Measurements from ENCODE around the gene SYTL2. TPM values are rescaled to one million over a fixed set of nuclear protein-coding genes. Genes with fewer than 3 reads are reported as not detected.

The SYTL2 gene
- total and polyA plus RNA-seq, 2 experiments from 2014 or later = 8.9 to 66.6 TPM

GRCh38 chr11:85724748-85725465, 86.0 kb downstream of the SYTL2 start:
- H3K9me3 ChIP-seq (ENCODE audit: low read depth) = no peaks in the 10 kb centered on the region
- no peak for TF ChIP-seq EZH2phosphoT487 (IDR thresholded peaks at IDR 0.05; ENCODE audit: low read depth, severe bottlenecking, unreplicated experiment)
- no peak for TF ChIP-seq CTCF (IDR thresholded peaks at IDR 0.05; ENCODE audit: poor library complexity)
- no peak for TF ChIP-seq EZH2 (IDR thresholded peaks at IDR 0.05; ENCODE audit: borderline replicate concordance)
- no peaks in the 10 kb centered on the region for H3K9me2 ChIP-seq (replicated peaks; ENCODE audit: insufficient read depth)
- WGBS (ENCODE audit: low lambda C conversion rate, missing lambda C conversion rate) = 80% methylated on average over 6 of the region's 6 CpGs
- no peaks in the 10 kb centered on the region for H3K4me1 ChIP-seq (ENCODE audit: insufficient read depth)
- no peak overlapping the region for H3K4me3 ChIP-seq
- H3K27me3 ChIP-seq = no peaks in the 10 kb centered on the region
- H3K27ac ChIP-seq = no peak overlapping the region
- no peak overlapping the region for H2AFZ ChIP-seq
- H3K79me2 ChIP-seq = no peaks in the 10 kb centered on the region
- DNase-seq (ENCODE audit: low spot score) = no peak
- H3K4me2 ChIP-seq = no peak overlapping the region
- H3K36me3 ChIP-seq (replicated peaks; ENCODE audit: insufficient read depth, low read depth) = no peaks in the 10 kb centered on the region
- H4K20me1 ChIP-seq (ENCODE audit: insufficient read depth, poor library complexity, severe bottlenecking) = no peaks in the 10 kb centered on the region

GRCh38 chr11:85723088-85723487, 87.9 kb downstream of the SYTL2 start:
- no peaks in the 10 kb centered on the region for H3K9me2 ChIP-seq (replicated peaks; ENCODE audit: insufficient read depth)

DNA sequence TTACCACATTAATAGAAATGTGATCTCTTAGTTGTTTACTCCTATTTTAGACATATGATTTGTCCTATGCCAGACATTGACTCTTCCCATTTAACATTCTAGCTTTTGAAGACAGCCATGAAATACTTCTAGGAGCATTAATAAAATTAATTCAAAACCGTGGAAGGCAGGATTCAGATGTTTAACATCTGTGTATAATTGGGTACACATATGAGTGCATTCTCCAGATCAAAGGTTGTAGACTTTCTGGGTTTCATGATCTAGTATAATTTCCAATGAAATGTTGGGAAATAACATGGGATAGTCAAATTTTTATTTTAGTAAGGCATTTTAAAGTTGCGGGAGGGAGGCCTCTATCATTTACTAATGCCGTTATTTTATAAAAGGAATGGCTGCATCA, 89.8 kb downstream of the SYTL2 start:
- Histone ChIP-seq H3K9me3 (ENCODE audit: low read depth) (no peaks in the 10 kb centered on the region), H3K4me1 (ENCODE audit: insufficient read depth) (no peaks in the 10 kb centered on the region), H3K79me2 (no peaks in the 10 kb centered on the region), H3K36me3 (replicated peaks; ENCODE audit: insufficient read depth, low read depth) (no peaks in the 10 kb centered on the region), H3K9me2 (replicated peaks; ENCODE audit: insufficient read depth) (no peaks in the 10 kb centered on the region), H3K4me2 (no peak overlapping the region), H3K4me3 (no peak overlapping the region), H4K20me1 (ENCODE audit: insufficient read depth, poor library complexity, severe bottlenecking) (no peaks in the 10 kb centered on the region), H3K27me3 (no peaks in the 10 kb centered on the region), H3K27ac (no peak overlapping the region), H2AFZ (no peak overlapping the region)
- TF ChIP-seq EZH2 (IDR thresholded peaks at IDR 0.05; ENCODE audit: borderline replicate concordance) (no peak), CTCF (IDR thresholded peaks at IDR 0.05; ENCODE audit: poor library complexity) (no peak), EZH2phosphoT487 (IDR thresholded peaks at IDR 0.05; ENCODE audit: low read depth, severe bottlenecking, unreplicated experiment) (no peak)
- whole genome bisulfite sequencing (ENCODE audit: low lambda C conversion rate, missing lambda C conversion rate) = 76% methylated on average over 3 of the region's 3 CpGs
- DNase-seq (ENCODE audit: low spot score) = no peak

More at GRCh38 chr11:85723088-85723487, 87.9 kb downstream of the SYTL2 start:
- H2AFZ ChIP-seq = no peak overlapping the region
- no peaks in the 10 kb centered on the region for H4K20me1 ChIP-seq (ENCODE audit: insufficient read depth, poor library complexity, severe bottlenecking)
- no peaks in the 10 kb centered on the region for H3K79me2 ChIP-seq
- H3K4me1 ChIP-seq (ENCODE audit: insufficient read depth) = no peaks in the 10 kb centered on the region
- TF ChIP-seq EZH2phosphoT487 (IDR thresholded peaks at IDR 0.05; ENCODE audit: low read depth, severe bottlenecking, unreplicated experiment) = no peak
- no peak for TF ChIP-seq EZH2 (IDR thresholded peaks at IDR 0.05; ENCODE audit: borderline replicate concordance)
- TF ChIP-seq CTCF (IDR thresholded peaks at IDR 0.05; ENCODE audit: poor library complexity) = no peak
- H3K9me3 ChIP-seq (ENCODE audit: low read depth) = no peaks in the 10 kb centered on the region
- 89% methylated on average over 5 of the region's 5 CpGs for WGBS (ENCODE audit: low lambda C conversion rate, missing lambda C conversion rate)
- no peaks in the 10 kb centered on the region for H3K27me3 ChIP-seq
- H3K27ac ChIP-seq = no peak overlapping the region
- no peak overlapping the region for H3K4me3 ChIP-seq
- no peak overlapping the region for H3K4me2 ChIP-seq
- H3K36me3 ChIP-seq (replicated peaks; ENCODE audit: insufficient read depth, low read depth) = no peaks in the 10 kb centered on the region
- DNase-seq (ENCODE audit: low spot score) = no peak
